Measurements from ENCODE around the gene STX1B.
"Not testable (repeated sequence)": the region's sequence is repeated elsewhere in the genome, so short reads cannot be mapped to it uniquely, and the experiment has no call there.

Gene STX1B

DNA sequence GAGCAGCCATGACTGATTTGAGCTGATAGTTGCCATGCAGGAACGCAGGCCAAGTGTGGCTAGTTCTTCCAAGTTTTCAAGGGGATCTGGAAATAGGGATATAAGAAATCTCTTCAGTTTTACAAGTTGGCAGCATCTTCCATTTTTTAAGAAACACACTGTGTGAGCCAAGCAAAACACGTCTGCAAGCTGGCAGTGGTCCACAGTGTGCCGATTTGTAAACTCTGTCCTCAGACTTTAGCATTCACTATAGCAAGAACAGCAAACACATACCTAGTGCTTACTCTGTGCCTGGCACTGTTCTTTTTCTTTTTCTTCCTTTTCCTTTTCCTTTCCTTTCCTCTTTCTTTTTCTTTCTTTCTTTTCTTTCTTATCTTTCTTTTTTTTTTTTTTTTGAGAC is 58.7 kb downstream of the STX1B start:
- no peak for DNase-seq (ENCODE audit: low read depth in 2 of 2)

DNA sequence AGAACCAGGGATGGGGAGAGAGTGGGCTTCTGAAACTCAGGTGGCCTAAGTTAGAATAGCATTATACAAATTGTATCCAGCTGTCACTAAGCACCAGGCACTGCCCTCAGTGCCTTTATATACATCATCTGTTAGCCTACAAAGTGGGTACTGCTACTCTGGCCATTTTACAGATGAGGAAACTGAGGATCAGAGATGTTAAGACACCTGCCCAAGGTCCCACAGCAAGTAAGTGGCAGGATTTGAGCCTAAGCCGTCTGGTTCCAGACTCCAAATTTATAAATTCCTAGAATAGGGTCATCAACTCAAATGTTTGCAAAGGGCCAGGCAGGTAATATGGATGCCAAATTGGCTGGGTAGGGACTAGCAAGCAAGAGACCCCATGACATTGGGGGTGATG is 59.2 kb downstream of the STX1B start:
- DNase-seq (ENCODE audit: low read depth in 2 of 2) = no peak

DNA sequence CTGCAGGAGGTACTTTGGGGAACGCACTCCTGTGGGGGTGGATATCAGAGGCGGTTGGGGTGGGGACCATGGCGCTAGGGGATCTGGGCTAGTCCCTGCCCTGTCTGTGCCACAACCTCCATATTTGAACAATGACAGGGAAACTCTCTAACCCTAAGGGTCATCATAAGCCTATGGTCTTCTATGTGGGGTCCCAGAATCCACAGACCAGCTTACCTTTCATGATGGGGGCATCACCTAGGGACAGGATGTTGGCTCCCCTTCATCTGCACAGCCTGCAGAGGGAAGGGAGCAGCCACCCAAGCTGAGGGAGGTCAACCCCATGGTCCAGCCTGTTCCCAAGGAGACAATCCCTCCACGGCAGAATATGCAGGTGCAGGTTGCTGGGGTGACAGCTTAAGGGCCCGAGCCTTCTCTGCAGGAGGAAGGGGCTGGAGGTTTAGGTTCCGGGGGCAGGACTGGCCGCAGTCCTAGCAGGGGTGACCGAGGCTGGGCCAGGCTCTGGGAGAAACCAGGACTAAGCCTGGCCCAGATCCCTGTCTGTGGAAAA is 59.8 kb downstream of the STX1B start:
- no peak for DNase-seq (ENCODE audit: low read depth in 2 of 2)

DNA sequence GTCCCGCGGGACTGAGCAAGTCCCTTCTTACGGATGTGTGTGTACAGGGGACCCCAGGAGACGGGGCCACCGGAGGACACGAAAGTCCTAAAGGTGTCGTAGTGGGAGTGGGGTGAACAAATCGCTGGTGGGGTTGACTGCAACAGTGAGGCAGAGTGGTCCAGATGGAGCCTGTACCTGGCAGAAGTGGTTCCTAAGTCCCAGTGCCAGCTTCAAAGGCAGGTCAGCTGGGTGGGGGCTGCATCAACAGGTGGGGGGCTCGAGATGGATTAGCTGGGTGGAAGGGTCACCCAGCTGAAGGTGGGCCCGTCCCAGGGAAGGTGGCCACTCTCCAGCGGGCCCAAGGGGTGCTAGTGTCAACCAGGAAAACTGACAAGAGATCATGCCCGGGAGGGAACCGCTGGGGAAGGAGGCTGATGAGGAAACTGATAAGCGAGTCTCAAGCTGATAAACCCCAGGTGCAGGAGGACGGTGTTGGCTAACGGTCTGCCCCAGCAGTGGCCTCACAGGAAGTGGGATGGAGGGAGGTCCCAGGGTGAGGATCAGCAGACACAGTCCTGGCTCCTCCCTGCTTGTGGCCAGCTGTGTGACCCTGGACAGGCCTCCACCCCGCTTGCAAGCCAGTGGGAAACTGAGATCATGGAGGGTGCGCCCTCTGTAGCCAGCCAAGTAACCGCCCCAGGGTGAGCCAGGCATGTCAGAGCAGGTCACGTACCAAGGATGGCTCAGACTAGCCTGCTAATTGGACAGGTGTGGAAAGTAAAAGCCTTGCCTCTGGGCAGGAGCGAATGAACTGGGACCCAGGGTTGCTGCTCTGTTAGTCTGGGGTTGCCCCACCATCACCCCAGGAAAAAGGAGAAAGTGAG is 60.6 kb downstream of the STX1B start:
- no peak for DNase-seq (ENCODE audit: low read depth in 2 of 2)

DNA sequence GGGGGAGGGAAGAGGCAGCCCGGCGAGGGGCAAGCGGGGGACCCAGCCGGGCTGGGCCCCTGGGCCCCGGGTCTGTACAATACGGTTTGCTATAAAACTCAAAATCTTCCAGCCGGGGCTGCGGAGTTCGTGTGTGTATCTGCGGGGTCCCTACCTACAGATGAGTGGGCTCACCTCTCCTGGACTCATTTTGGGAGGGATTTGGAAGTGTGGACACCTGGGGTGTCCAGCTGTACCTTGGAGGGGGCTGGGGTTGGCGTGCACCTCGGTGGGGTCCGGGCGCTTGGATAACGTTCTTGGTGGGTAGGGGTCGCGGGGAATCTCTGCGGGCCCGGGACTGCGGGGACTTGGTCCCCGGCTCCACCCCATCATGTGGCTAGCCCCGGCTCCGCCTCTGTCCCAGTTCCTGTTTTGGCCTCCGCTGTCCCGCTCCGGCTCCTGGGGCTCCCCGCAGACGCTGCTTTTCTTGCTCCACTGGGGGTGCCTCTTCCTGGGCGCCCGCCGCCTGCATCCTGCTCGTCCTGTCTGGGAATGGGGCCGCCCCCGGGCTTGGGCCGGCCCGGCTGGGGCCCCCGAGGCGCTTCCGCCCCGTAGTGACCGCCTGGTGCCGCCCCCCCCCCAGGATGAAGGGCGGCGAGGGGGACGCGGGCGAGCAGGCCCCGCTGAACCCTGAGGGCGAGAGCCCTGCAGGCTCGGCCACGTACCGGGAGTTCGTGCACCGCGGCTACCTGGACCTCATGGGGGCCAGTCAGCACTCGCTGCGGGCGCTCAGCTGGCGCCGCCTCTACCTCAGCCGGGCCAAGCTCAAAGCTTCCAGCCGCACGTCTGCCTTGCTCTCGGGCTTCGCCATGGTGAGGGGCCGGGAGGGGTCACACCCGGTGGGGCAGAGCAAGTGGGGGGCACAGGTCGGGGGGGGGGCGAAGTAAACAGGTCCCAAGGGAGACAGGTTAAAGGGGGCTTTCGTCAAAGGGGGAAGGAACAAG is 61.5 kb downstream of the STX1B start, which contains the start of gene ORAI3:
Gene ORAI3 (plus strand): TSS at position 402 of the 983 bp plus-strand sequence. CDS start 222 bp downstream, at position 624.
- DNase-seq (ENCODE audit: low read depth in 2 of 2) = no peak

DNA sequence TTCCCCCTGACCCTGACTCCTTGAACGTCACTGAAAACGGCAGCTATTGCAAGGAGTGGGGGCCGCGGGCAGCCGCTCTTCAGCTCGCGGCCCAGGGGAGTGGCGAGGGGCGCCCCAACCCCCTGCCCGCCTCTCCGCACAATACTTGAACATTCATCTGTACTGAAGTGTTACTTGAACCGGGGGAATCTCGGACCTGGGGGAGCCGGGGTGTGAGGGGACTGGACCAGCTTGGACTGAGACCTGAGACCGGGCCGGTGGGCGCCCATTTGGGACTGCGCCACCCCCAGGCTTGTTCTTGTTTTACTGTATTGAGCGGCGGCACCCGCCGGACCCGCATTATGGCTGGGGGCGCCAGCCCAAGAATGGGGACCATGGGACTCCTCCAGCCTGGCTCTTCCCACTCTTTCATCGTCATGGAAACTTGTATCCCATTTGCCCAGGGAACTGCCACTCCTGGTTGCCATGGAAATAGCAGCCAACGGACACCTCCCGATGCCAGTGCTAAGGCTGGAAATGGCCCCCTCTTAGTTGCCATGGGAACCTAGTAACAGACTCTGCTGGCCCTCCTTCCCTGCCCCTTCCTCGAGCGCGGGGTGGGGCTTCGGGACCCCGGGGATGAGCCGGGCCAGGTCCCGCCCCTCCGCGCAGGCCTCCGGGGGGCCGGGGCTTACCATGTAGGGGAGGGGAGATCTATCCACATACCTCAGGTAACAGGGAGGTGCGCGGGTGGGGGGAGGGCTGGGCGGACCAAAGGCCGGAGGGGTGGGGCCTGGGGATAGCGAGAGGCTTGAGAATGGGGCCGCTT is 62.4 kb downstream of the STX1B start:
- DNase-seq (ENCODE audit: low read depth in 2 of 2) = no peak

DNA sequence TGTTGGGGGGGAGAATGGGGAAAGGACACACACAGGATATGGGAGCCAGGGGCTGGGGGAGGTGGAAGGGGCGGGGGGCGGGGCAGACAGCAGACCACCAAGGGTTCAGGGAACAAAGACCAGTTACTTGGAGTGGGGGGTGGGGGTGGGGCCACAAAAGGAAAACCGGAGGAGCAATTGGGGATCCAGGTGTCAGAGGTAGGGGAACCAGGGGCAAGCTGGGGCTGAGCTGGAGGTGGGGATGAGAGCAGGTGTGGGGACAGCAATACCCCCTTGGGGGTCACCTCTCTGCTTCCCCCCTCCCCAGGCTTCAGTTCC is 62.9 kb downstream of the STX1B start:
- DNase-seq (ENCODE audit: low read depth in 2 of 2) = no peak

DNA sequence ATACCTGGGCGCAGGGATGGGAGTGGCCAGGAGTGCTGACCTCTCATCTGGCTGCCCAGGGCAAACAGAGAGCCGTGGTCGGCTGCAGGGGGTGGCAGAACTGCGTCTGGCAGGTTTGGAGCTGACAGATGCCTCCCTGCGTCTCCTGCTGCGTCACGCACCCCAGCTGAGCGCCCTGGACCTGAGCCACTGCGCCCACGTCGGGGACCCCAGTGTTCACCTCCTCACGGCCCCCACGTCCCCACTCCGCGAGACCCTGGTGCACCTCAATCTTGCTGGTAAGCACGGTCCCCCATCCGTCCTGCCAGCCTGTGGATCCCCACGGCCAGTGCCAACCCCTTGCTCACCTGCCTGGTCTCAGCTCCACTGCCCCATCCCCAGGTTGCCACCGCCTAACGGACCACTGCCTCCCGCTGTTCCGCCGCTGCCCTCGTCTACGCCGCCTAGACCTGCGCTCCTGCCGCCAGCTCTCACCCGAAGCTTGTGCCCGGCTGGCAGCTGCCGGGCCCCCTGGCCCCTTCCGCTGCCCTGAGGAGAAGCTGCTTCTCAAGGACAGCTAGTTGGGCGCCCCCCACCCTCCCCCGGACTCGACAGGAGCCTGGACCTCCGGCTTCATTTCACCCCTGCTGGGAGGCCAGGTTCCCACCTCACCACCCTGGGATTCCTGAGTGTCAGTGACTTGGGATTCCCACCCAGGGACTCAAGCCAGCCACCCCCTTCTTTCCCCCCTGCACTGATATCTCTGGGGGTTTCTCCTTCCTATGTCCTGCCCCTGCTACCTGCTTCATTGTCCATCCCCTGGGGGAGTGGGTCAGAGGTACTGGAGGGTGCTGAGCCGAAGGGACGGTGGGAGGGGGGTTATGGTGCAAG is 63.5 kb downstream of the STX1B start:
- DNase-seq (ENCODE audit: low read depth in 2 of 2) = no peak

DNA sequence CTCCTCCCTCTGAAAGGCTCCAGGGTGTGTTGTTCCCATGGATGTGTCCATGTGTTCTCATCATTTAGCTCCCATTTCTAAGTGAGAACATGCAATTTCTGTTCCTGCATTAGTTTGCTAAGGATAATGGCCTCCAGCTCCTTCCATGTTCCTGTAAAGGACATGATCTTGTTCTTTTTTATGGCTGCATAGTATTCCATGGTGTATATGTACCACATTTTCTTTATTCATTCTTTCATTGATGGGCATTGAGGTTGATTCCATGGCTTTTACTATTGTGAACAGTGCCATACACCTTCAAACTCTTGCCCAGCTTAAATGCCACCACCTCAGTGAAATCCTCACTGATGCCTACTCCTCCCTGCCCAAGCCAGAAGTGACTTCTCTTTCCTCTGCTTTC is 66.1 kb downstream of the STX1B start:
- no peak for DNase-seq (ENCODE audit: low read depth in 2 of 2)

DNA sequence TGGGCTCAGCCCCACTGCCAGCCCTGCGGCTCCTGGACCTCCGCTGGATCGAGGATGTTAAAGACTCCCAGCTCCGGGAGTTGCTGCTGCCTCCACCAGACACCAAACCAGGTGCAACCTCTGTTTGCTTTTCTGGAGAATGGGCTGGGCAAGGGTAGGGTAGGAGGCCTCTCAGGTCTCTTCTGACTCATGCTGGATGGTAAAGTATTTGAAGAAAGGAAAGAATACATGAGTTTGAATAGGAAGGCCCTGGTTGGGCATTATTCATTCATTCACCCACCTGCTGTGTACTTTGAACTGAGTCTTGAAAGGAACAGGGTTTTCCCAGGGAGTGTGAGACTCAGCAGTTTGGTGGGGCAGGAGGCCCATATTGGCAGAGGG is 68.0 kb downstream of the STX1B start:
- DNase-seq (ENCODE audit: low read depth in 2 of 2) = no peak

DNA sequence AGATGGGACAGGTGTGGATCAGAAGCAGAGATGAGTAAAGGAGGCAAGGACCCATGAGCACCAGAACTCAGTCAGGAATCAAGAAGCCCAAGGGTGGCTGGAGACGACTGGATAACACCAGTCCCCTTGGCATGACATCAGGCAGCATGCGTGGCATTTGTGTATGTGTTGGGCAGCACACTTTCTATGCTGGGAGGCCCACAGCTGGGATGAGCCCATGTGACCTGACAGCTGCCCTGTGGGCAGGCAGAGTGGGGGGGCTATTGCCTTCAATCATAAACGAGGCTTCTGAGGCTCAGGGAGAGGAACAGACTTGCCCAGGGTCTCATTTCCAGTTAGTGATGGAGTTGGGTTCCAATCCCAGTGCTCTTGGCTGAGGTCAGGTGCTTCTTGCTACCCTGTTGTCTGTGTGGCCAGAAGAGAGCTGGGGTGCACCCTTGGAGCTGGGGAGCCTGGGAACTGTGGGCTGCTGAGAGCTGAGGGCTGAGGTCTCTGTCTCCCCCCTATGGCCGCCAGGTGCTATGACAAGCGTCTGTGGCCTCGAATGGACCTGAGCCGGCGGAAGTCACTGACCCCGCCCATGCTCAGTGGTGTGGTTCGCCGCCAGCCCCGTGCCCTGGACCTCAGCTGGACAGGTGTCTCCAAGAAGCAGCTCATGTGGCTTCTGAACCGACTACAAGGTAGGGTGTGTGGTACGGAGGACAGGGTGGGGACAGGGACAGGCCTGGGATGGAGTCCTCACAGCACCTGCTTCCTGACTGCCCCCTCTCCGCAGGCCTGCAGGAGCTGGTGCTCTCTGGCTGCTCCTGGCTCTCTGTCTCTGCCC is 68.6 kb downstream of the STX1B start:
- peak; percentile 37 to 45 for DNase-seq (ENCODE audit: low read depth in 2 of 2)

DNA sequence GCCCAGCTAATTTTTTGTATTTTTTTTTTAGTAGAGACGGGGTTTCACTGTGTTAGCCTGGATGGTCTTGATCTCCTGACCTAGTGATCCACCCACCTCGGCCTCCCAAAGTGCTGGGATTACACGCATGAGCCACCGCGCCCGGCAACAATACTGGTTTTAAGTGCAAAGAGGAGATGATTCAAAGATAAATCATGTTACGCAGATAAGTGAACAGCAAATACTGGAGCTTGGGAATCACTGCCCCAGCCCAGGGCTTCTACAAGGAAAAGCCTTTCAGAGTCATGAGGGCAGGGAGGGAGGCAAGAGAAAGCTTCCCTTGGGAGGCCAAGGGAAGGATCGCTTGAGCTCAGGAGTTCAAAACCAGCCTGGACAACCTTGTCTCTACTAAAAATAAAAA is 70.9 kb downstream of the STX1B start:
- not testable (repeated sequence) for DNase-seq (ENCODE audit: low read depth in 2 of 2)

All from stimulated activated CD8-positive, alpha-beta memory T cell treated with anti-CD3 and anti-CD28 coated beads, Interleukin-7, amount 100 ng/mL, for 4 hours (primary cell).